HepG2 (cell line): ENCODE results near the gene DISP1. TPM values are rescaled to one million over a fixed set of nuclear protein-coding genes. Genes with fewer than 3 reads are reported as not detected.

Experiments
- AHDC1 ChIP-seq: sonication (generic); formaldehyde crosslinking; IDR thresholded peaks from 2 replicates; pipeline ENCODE4 v1.5.1; 2020; ENCODE audit warnings: mild to moderate bottlenecking, missing genetic modification reagents, borderline replicate concordance
- DRAP1 ChIP-seq: IDR thresholded peaks from 2 replicates; pipeline ENCODE4 v1.6.1; 2016; ENCODE audit warnings: missing genetic modification reagents, missing compliant biosample characterization
- PAX8 ChIP-seq: sonication (generic); formaldehyde crosslinking; IDR thresholded peaks from 2 replicates; pipeline ENCODE4 v1.8.0; 2022; ENCODE audit warnings: mild to moderate bottlenecking, missing genetic modification reagents, borderline replicate concordance
- SUZ12 ChIP-seq: fragments of 150-350 bp; IDR thresholded peaks from 2 replicates; pipeline ENCODE4 v1.6.1; 2014; ENCODE audit warnings: low read depth, low read length
- ZGPAT ChIP-seq: IDR thresholded peaks from 2 replicates; pipeline ENCODE4 v1.6.1; 2016; ENCODE audit warnings: mild to moderate bottlenecking
- polyA plus RNA-seq, 8 experiments: library from polyadenylated mRNA; depleted of rRNA in 3 of 8; stranded (reverse) in 7 of 8; unstranded in 1 of 8; fragments of >200 nt; fragmentation: Illumina TruSeq in 4 of 8; extraction: Trizol in 4 of 8; gene quantifications; 2 replicates each; pipeline versions ENCODE4 v1.2.1 to v1.2.3, GENCODE V29; 2011 to 2016; ENCODE audit warnings: low read depth in 4 of 8, missing spikeins in 1 of 8, mixed read lengths in 1 of 8; ENCODE audit not compliant: insufficient read depth in 1 of 8
- total RNA-seq, 5 experiments: library from RNA; depleted of rRNA; stranded (reverse); fragments of >200 nt; fragmentation: Illumina TruSeq; extraction: Trizol; gene quantifications; 2 replicates each; pipeline ENCODE4 v1.2.3, GENCODE V29; 2016; ENCODE audit warnings: low read depth in 1 of 5

DISP1 gene
- total and polyA plus RNA-seq, 2 of the 13 experiments (the other 11 are each of a cell fraction or from before 2014, with no cell fraction given): 1.9 to 2.0 TPM

GRCh38 chr1:222788402-222789156 is 26.3 kb upstream of the DISP1 start (continued):
- TF ChIP-seq SUZ12: no peak
- TF ChIP-seq ZGPAT (CRISPR knock-in tag): no peak
- no peak for TF ChIP-seq DRAP1
- TF ChIP-seq AHDC1: no peak
- no peak for TF ChIP-seq PAX8 (CRISPR knock-in tag)
- TF ChIP-seq, all 625 proteins: peak for 0
